ENCODE measurements around the gene CCDC177. TPM values are rescaled to one million over a fixed set of nuclear protein-coding genes. Genes with fewer than 3 reads are reported as not detected.
"Not testable (repeated sequence)": the region's sequence is repeated elsewhere in the genome, so short reads cannot be mapped to it uniquely, and the experiment has no call there.

CCDC177 gene
- polyA plus RNA-seq, 3 donors, result 0.05 to 0.11 (median 0.09) TPM

DNA sequence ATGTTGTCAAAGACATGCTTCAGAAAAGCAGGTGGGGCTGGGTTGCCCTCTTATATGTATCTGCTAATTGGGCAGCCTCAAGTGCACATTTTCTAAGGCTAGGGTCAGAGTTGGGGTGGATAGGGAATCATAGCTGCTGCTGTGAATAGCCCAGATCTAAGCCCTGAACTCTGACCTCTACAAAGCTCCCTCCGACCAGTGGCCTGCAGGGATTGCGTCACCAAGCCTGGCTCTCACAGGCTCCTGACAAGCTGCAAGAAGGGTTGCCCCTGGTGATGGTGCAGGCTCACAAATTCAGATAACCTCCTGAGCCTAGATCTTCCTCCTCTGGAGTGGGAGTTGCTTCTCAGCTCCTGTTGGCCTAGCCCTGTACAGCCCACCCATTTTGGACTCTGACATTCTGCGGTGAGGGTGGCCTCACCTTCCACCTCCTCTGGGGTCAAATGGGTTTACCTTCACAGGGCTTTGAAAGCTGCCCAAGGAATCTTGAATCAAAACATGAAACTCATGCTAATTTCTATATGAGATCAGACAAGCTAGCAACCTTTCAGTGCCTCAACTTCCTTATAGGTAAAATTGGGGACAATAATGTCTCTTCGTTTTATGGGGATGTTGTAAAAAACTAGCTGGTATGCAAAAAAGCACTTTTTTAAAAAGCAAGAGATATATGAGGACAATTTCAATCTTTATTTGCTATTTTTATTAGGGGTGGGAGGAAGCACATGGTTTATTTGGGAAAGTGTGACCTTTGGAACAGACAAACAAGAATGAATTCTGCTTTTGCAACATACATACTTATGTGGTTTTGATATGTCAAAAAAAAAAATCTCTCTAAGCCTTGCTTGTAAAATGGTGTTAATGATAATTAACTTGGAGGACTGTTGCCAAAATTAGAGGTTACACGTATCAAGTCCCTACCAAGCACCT lies 31.9 kb upstream of the CCDC177 start:
- DNase-seq (ENCODE audit: extremely low read depth in 1 of 11, low read depth in 9 of 11, low spot score in 4 of 11), result no peak

DNA sequence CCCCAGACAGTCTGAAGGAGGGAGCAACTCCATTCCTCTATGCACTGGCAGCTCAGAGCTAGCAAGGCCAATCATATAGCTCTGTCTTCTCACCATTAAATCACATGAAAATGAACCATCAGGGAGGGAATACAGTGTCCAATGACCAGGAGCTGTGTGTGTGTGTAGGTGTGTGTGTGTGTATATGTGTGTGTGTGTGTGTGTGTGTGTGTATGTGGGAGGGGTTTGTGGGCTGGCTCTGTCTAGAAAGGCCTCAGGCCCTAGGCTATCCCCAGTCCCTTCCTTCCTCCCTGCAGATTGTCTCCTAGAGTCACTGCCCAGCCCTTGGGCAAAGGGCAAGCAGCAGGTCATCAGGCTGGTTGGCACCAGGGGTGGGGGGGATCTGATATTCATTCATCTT lies 31.1 kb upstream of the CCDC177 start:
- DNase-seq (ENCODE audit: extremely low read depth in 1 of 11, low read depth in 9 of 11, low spot score in 4 of 11), result no peak

DNA sequence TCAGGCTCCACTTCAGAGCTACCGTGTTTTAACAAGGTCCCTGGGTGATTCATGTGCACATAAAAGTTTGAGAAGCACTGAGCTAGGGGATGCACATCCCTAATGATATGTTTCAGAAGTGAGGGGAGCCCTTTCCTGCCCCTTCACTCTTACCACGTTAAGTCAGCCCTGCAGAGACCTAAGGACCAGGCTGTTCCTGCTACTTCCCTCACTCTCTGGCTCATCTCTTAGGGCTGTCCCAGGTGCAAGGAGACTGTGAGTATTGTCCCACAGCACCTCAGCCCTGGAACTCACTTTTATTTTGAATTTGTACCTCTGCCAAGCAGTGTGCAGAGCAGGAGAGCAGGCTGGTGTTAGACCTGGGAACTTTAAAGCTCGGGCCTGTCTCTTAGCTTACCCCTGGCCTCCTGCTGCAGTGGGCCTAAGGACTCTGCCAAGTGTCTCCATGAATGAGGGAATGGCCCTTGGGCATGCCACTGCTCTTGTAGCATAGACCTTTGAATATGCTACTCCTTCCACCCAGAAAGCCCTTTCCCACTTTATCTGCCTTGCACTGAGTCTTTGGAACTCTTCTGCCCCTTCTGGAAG lies 25.7 kb upstream of the CCDC177 start:
- no peak for DNase-seq (ENCODE audit: extremely low read depth in 1 of 11, low read depth in 9 of 11, low spot score in 4 of 11)

DNA sequence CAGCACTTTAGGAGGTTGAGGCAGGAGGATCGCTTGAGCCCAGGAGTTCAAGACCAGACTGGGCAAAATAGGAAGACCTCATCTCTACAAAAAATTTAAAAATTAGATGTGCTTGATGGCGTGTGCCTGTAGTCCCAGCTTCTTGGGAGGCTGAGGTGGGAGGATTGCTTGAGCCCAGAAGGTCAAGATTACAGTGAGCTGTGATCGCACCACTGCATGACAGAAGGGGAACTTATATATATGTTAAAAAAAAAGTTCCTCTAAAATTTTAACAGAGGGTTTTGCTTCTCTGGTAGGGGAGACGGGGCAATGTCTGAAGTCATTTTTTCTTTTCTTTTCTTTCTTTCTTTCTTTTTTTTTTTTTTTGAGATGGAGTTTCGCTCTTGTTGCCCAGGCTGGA lies 24.8 kb upstream of the CCDC177 start:
- not testable (repeated sequence) for DNase-seq (ENCODE audit: extremely low read depth in 1 of 11, low read depth in 9 of 11, low spot score in 4 of 11)

DNA sequence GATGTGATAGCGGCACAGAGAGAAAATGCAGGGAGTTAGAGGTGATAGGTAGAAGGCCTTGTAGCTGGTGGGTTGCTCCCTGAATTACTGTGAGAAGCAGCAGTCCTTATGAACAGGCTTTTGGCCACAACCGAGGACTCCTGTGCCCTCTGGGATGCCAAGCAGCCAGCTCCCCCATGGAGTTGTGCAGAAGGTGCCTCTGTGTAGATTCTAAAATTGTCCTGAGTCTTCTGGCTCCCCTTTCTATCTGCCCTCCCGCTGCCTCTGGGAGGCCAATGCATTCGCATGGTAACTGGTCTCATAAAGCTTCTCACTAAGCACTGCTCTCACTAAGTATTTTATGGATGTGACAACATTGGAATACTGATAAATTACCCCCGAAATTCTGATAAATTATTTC lies 20.7 kb upstream of the CCDC177 start:
- DNase-seq (ENCODE audit: extremely low read depth in 1 of 11, low read depth in 9 of 11, low spot score in 4 of 11), result no peak

DNA sequence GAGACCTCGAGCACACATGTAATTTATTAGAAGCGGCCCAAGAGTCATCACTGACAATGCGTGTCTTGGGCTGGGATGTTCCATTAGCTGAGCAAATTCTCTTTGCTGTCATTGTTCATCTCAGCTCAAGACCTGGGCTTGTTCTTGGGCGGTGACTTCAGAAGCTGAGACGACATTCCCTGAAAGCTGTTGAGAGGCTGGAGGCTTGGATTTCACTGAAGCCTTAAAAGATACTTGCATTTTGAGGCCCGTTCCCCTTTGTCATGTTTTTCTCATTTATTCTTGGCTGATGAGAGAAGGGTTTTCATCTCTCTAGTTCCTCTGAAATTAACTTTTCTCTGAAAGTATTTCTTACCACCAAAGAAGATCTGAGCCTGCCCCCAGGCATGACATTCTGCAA lies 20.2 kb upstream of the CCDC177 start:
- no peak for DNase-seq (ENCODE audit: extremely low read depth in 1 of 11, low read depth in 9 of 11, low spot score in 4 of 11)

DNA sequence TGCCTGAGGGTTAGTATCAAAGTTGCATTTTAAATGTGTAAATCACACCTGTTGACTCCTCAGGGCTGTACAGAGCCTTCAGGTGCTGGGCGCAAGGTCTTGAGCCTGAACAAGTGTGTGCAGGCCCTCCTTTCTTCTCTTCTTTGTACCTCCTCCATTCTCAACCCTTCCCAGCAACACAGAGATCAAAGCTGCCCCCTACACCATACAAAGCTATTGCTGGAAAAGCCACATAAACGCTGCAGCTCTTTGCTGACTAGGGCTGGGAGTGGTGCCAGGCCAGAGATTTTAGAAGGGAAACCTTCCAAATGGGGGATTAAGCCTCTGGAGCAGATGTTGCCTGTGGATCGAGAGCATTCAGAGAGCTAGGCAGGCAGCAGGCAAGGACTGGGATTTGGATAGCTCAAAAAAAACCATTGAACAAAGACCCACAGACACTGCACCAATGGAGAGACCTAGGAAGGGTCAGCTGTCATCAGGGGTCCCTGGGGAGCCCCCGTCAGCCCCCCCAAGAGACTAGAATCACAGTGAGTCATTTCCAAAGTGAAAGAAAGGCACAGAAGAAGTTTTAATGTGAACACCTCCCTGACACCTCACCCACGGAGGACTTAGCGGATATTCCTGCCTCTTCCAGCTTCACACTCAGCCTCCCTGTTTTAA lies 18.5 kb upstream of the CCDC177 start:
- DNase-seq (ENCODE audit: extremely low read depth in 1 of 11, low read depth in 9 of 11, low spot score in 4 of 11), result no peak

DNA sequence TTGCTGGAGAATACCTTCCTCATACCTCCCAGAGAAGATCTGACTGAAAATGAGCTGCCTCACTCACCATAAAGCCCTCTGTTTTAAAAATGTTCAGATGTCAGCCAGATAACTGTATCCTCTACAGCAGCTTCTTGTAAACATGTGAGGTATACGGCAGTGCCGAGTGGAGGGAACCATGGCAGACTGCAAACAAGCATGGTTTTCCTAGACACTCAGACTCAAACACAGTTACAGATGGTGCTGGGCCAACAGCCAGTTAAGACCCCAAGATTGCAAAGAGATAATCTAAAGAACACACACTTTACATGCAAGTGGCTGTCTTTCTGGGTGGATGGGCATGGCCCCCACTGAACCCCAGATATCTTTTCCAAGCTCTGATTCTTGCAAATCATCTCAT lies 16.6 kb upstream of the CCDC177 start:
- DNase-seq (ENCODE audit: extremely low read depth in 1 of 11, low read depth in 9 of 11, low spot score in 4 of 11), result no peak

DNA sequence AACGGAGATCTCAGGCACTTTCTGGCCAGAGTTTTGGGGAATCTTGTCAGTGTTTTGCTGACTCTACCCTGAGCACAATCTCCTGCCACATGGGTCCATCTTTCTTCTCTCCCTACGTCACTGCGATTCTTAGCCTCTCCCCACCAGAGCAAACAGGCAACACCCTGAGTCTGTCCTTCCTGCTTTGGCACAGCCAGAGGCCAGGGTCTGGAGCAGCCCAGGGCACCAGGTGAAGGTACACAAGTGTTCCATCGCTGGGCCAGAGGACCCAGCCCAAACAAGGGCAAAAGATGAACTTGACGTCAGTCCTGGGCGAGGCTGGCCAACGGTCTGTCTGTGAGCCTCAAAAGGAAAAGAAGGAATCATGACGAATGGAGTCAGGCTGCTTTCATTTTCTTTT lies 12.7 kb upstream of the CCDC177 start:
- no peak for DNase-seq (ENCODE audit: extremely low read depth in 1 of 11, low read depth in 9 of 11, low spot score in 4 of 11)

DNA sequence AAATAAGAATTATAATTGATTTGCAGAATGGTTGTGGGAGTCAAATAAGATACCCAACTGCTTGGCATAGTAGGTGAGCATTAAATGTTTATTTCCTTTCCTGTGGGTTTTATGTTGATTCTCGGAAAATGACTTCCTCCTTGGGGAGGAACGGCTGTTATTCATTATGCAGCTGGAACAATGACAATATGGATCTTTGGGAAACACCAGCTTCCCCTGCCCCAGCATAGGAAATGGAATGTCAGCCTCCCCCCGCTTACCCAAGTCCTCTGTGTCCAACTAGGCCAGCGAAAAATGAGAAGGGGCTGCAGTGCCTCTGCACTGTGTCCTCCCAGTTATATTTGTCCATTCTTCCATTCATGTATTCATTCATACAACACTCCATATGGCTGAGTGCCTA lies 11.7 kb upstream of the CCDC177 start:
- DNase-seq (ENCODE audit: extremely low read depth in 1 of 11, low read depth in 9 of 11, low spot score in 4 of 11), result no peak

DNA sequence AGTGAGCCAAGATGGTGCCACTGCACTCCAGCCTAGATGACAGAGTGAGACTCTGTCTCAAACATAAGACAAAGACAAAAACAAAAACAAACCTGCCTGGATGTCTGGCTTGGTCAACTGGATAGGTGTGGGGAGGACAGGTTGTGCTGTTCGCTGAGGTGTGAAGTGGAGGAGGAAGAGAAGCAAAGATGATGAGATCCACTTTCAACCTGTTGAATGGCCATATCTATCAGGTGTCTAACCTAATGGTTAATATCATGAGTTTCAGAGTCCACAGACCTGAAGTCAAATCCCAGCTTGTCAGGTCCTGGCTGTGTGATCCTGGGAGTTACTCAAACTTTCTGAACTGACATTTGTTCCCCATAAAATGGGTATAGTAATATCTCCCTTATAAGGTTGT lies 9.7 kb upstream of the CCDC177 start:
- no peak for DNase-seq (ENCODE audit: extremely low read depth in 1 of 11, low read depth in 9 of 11, low spot score in 4 of 11)

DNA sequence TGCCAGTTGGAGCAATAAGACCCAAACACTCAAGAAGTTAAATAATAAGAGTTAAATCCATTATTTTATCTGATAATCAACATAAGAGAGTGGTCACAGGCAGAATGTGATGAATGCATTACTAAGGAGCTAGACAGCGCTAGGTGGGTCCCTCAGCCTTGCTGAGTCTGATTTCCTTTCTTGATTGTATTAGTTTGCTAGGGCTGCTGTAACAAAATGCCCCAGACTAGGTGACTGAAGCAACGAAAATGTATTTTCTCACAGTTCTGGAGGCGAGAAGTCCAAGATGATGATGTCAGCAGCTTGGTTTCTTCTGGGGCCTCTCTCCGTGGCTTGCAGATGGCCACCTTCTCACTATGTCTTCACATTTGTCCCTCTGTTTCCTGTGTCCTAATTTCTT lies 8.2 kb upstream of the CCDC177 start:
- no peak for DNase-seq (ENCODE audit: extremely low read depth in 1 of 11, low read depth in 9 of 11, low spot score in 4 of 11)

DNA sequence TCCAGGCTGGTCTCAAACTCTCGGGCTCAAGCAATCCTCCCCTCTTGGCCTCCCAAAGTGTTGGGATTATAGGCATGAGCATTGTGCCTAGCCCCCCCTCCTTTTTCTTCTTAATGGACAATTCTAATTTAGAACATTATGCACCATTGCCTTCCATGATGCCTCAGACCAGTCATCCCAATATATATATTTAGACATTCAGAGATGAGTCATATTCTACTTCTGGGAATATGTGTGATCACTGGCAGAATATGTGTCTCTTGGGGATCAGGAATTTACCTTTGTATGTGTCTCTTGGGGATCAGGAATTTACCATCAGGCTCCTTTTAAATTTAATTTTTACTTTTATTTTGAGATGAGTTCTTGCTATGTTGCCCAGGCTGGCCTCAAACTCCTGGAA lies 7.5 kb upstream of the CCDC177 start:
- no peak for DNase-seq (ENCODE audit: extremely low read depth in 1 of 11, low read depth in 9 of 11, low spot score in 4 of 11)

DNA sequence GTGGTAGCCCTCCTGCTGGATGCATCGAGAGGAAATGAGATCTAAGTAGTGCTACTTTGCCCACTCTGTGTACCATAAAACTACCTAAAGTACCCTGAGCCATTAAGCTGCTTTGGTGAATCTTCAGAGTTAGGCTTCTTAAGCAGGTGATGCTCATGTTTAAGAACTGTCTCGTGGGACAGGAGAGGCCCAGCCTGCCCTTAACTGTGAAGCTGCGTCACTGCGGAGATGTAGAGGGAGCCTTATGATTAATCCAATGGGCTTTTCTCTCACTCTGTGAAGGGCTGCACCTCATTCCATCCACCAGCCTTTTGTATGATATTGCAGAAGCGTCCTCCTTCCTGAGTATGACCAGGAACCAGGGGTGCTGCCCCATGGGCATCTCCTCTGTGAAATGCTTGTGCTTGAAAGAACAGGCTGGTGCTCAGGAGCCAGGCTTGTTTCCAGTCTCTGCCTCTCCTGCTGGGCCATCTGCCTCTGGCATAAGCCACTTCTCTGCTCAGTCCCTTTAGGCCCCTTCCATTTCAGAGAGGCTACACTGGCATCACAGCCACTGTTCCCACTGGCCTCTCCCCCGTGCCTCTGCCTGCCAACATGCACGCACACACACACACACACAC lies 6.8 kb upstream of the CCDC177 start:
- no peak for DNase-seq (ENCODE audit: extremely low read depth in 1 of 11, low read depth in 9 of 11, low spot score in 4 of 11)

DNA sequence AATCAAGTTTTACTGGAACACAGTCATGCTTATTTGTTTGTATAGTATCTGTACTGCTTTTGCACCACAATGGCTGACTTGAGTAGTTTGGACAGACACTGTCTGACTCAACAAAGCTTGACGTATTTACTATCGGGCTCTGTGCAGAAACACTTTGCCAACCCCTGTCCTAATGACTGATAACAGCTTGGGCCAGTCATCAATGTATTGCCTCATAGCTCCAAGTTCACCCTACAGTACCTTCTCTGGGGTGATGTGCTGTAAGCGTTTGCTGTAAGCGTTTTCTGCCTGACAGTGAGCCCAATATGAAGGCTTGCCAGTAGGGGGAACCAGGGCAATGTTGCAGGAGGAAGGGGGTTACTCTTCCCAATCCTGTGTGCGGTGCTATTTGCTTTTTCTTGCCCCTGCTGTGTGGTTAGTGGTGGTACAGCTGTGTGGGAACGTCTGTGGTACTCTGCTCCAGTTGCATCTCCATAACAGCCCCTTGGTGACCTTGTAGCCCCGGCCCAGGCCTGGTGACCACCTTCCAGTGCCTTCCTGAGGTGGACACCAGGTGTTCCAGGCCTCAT lies 5.4 kb upstream of the CCDC177 start:
- no peak for DNase-seq (ENCODE audit: extremely low read depth in 1 of 11, low read depth in 9 of 11, low spot score in 4 of 11)

DNA sequence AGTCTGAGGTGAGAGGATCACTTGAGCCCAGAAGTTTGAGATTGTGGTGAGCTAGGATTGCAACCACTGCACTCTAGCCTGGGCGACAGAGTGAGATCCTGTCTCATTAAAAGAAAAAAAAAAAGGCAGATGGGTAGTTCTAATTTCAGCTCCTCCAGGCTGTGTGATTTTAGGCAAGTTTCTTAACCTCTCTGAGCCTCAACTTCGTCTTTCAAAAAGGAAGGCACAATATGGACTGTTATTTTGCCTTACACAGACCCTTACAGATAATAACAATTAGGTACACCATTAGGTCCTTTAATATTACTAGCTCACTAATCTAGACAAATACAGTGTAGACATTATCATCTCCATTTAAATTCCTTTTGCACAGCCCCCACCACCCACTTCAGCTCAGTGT lies 4.8 kb upstream of the CCDC177 start:
- no peak for DNase-seq (ENCODE audit: extremely low read depth in 1 of 11, low read depth in 9 of 11, low spot score in 4 of 11)

DNA sequence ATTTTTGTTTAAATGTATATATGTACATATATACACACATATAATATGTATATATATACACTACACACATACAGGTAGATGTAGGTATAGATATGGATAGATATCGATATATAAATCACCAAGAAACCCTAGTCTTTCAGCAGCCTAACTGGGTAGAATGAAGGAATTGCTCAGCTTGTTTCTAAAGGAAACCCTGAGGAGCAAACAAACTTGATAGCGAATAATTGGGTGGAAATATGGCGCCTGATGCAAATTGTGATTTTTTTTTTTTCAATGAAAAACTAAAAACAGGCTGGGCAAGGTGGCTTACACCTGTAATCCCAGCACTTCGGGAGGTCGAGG lies 254 bp upstream of the CCDC177 start:
- no peak for DNase-seq (ENCODE audit: extremely low read depth in 1 of 11, low read depth in 9 of 11, low spot score in 4 of 11)

DNA sequence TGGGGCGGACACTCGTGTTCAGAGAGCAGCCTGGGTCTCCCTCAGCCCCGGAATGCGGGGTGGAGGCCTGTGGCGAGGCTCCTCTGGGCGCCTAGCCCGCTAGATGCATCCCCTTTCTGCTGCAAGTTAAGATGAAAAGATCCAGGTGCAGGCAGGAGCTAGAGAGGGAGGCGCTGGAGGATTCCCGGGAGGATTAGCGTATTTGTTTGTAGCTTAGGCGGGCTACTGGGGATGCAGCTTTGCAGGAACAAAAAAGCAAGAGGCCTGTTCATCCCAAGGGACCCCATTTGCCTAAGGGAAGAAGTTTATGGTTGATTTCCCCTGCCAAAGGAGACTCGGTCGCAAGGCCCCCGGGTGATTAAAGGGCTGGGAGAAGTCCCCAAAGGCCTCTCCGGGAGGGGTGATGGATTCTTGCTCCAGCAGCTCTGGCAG lies 824 bp downstream of the CCDC177 start:
- no peak for DNase-seq (ENCODE audit: extremely low read depth in 1 of 11, low read depth in 9 of 11, low spot score in 4 of 11)

DNA sequence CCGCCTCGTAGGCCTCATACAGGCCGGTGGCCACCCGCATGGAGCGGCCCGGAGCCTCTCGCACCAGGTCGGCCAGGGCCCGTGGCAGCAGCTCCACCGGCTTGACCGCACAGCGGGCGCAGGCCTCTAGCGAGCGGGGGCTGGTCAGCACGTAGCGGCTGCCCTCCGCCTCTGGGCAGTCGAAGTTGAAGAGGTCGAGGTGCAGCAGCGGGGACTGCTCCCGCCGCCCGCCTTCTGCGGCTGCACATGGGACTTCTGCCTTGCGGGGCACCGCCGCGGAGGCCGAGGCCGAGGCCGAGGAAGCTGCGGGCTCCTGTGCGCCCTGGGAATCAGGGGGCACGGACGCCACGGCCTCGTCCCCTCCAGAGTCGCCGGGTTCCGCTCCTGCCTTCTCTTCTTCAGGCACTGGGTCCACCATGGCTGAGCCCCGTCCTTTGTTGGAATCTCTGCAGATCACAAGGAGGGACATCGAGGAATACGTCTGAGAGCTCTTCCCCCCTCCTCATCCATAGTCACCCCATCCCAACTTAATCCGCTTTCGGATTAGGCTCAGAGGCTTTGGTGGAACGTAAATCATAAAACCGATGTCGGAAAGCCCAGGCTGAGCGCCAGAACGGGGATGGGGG lies 1.4 kb downstream of the CCDC177 start:
- no peak for DNase-seq (ENCODE audit: extremely low read depth in 1 of 11, low read depth in 9 of 11, low spot score in 4 of 11)
